Stimulated activated CD4-positive, alpha-beta T cell treated with anti-CD3 and anti-CD28 coated beads, Interleukin-15, amount 100 ng/mL, for 1 hour (primary cell): ENCODE data around the gene MED27.

Experiments
- DNase-seq, 2 donors: peaks; one replicate each; pipeline ENCODE4 v3.0.0-alpha.2; 2020; ENCODE audit warnings: low read depth in 1 of 2, low spot score in 1 of 2

Gene MED27

GRCh38 chr9:131886826-131887225 lies 192.8 kb downstream of the MED27 start:
- DNase-seq = no peak

- DNase-seq = no peak
Measured at GRCh38 chr9:131885144-131885609, 194.5 kb downstream of the MED27 start.

GRCh38 chr9:131884222-131884621 lies 195.4 kb downstream of the MED27 start:
- no peak for DNase-seq

GRCh38 chr9:131880833-131881583 lies 198.7 kb downstream of the MED27 start:
- no peak for DNase-seq

GRCh38 chr9:131879911-131880290 lies 199.8 kb downstream of the MED27 start:
- DNase-seq = no peak

GRCh38 chr9:131879181-131879910 lies 200.3 kb downstream of the MED27 start:
- DNase-seq = no peak

GRCh38 chr9:131876486-131876885 lies 203.2 kb downstream of the MED27 start:
- DNase-seq = no peak

GRCh38 chr9:131875828-131876485 lies 203.7 kb downstream of the MED27 start:
- DNase-seq = no peak

GRCh38 chr9:131874916-131875670 lies 204.6 kb downstream of the MED27 start:
- DNase-seq = no peak

GRCh38 chr9:131874447-131874846 lies 205.2 kb downstream of the MED27 start:
- DNase-seq = no peak

GRCh38 chr9:131873891-131874440 lies 205.7 kb downstream of the MED27 start:
- no peak for DNase-seq

GRCh38 chr9:131873335-131873734 lies 206.3 kb downstream of the MED27 start:
- DNase-seq = no peak

- no peak for DNase-seq
Measured at GRCh38 chr9:131872702-131873101, 207.0 kb downstream of the MED27 start.

GRCh38 chr9:131872006-131872405 lies 207.7 kb downstream of the MED27 start:
- DNase-seq = no peak

- DNase-seq = no peak
Measured at GRCh38 chr9:131870156-131870555, 209.5 kb downstream of the MED27 start.

- DNase-seq = no peak
Measured at GRCh38 chr9:131869348-131869747, 210.3 kb downstream of the MED27 start.

- no peak for DNase-seq
Measured at GRCh38 chr9:131868766-131869165, 210.9 kb downstream of the MED27 start.

GRCh38 chr9:131867611-131868192 lies 212.0 kb downstream of the MED27 start:
- DNase-seq = no peak

GRCh38 chr9:131865446-131866195 lies 214.0 kb downstream of the MED27 start:
- no peak for DNase-seq

GRCh38 chr9:131864531-131864930 lies 215.1 kb downstream of the MED27 start:
- DNase-seq = no peak
